ENCODE measurements around the gene CER1.

DNA sequence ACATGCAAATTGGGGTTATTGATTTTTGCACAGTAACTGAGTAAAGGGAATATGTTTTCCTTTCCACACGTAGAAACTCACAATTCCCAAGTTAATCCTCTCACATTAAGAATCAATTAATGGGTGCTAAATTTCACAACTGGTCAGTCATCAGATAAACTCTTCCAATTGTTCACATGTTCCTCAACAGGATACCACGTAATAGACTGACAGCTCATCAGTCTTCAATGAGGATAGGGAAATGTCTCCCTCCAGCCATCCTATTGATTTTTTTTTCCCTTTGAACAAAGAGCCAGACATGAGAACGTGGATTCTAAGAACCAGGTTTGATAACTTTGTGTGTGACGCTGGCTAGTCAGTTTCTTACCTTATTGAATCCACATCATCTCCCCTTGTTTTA, 768 bp upstream of the CER1 start:
- TF ChIP-seq, protein P1, sequence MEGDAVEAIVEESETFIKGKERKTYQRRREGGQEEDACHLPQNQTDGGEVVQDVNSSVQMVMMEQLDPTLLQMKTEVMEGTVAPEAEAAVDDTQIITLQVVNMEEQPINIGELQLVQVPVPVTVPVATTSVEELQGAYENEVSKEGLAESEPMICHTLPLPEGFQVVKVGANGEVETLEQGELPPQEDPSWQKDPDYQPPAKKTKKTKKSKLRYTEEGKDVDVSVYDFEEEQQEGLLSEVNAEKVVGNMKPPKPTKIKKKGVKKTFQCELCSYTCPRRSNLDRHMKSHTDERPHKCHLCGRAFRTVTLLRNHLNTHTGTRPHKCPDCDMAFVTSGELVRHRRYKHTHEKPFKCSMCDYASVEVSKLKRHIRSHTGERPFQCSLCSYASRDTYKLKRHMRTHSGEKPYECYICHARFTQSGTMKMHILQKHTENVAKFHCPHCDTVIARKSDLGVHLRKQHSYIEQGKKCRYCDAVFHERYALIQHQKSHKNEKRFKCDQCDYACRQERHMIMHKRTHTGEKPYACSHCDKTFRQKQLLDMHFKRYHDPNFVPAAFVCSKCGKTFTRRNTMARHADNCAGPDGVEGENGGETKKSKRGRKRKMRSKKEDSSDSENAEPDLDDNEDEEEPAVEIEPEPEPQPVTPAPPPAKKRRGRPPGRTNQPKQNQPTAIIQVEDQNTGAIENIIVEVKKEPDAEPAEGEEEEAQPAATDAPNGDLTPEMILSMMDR (IDR thresholded peaks at IDR 0.05; ENCODE audit: low read depth, low read length), result no peak
- TF ChIP-seq POLR2A (IDR thresholded peaks at IDR 0.05; ENCODE audit: extremely low read depth, insufficient read length) (no peak), MAX (IDR thresholded peaks at IDR 0.05; ENCODE audit: low read depth, low read length) (no peak), MYC (IDR thresholded peaks at IDR 0.05; ENCODE audit: low read depth, low read length) (no peak)
